ENCODE measurements around the gene FBXO39. TPM values are rescaled to one million over a fixed set of nuclear protein-coding genes. Genes with fewer than 3 reads are reported as not detected.

The FBXO39 gene
- total and polyA plus RNA-seq, 9 of the 15 experiments (the other 6 are each of a cell fraction or from before 2014, with no cell fraction given): not detected

- H3K27ac ChIP-seq (ENCODE audit: extremely low read depth, low read depth, low read length): no peak overlapping the region
- ATAC-seq: peak; percentile 47; the same call in 2 of the 3 replicates
Measured at GRCh38 chr17:6753006-6753445, 23.0 kb upstream of the FBXO39 start.

More at GRCh38 chr17:6753006-6753445, 23.0 kb upstream of the FBXO39 start:
- TF ChIP-seq NFIC (IDR thresholded peaks at IDR 0.05): peak; percentile 79
- no peak for TF ChIP-seq RUNX1 (IDR thresholded peaks at IDR 0.05; ENCODE audit: low read depth)
- TF ChIP-seq ATF1 (CRISPR knock-in tag; IDR thresholded peaks at IDR 0.05): no peak
- peak; percentile 23; the same call in 1 of the 2 replicates for TF ChIP-seq ATF1 (tag; IDR thresholded peaks at IDR 0.05)
- 0 out of 2 replicates have a peak, but pooled peaks have one; percentile 54 for TF ChIP-seq ZNF740 (CRISPR knock-in tag; IDR thresholded peaks at IDR 0.05)
- TF ChIP-seq ZNF740 (tag; IDR thresholded peaks at IDR 0.05): no peak
- no peak for TF ChIP-seq RBM15 (IDR thresholded peaks at IDR 0.05; ENCODE audit: insufficient read depth, low read length)
- TF ChIP-seq CREM (IDR thresholded peaks at IDR 0.05; ENCODE audit: low read depth): 0 out of 2 replicates have a peak, but pooled peaks have one; percentile 48
- 0 out of 4 replicates have a peak, but pooled peaks of 1 of the 2 experiments have one; percentile 15 for TF ChIP-seq ZNF639 (CRISPR knock-in tag; conservative IDR thresholded peaks at IDR 0.05 in 1 of 2, IDR thresholded peaks at IDR 0.05 in 1 of 2)
- TF ChIP-seq ATF3 (IDR thresholded peaks at IDR 0.05): 0 out of 2 replicates have a peak, but pooled peaks have one; percentile 37
- no peak for TF ChIP-seq ATF3 (CRISPR knock-in tag; conservative IDR thresholded peaks at IDR 0.05)
- no peak for TF ChIP-seq ZNF124 (CRISPR knock-in tag; IDR thresholded peaks at IDR 0.05)
- TF ChIP-seq ZNF224 (CRISPR knock-in tag; IDR thresholded peaks at IDR 0.05): no peak
- TF ChIP-seq FOXA1 (IDR thresholded peaks at IDR 0.05; ENCODE audit: borderline replicate concordance): no peak
- no peak for TF ChIP-seq NR2C1 (IDR thresholded peaks at IDR 0.05)
- TF ChIP-seq NR2C1 (tag; IDR thresholded peaks at IDR 0.05): no peak
- peak; percentile 64 for TF ChIP-seq VEZF1 (CRISPR knock-in tag; IDR thresholded peaks at IDR 0.05)
- TF ChIP-seq ZNF384 (IDR thresholded peaks at IDR 0.05; ENCODE audit: low read depth, low read length): peak; percentile 46; the same call in 1 of the 2 replicates
- no peak for TF ChIP-seq SLC30A9 (CRISPR knock-in tag; IDR thresholded peaks at IDR 0.05)
- Histone ChIP-seq H3K4me1 (replicated peaks in 1 of 2; ENCODE audit: control insufficient read depth in 2 of 2, insufficient read depth in 2 of 2, low read length in 2 of 2) (peaks cover 3% of the 10 kb centered on the region in 2 experiments; a peak in 3 of 5 replicates), H3K27me3 (ENCODE audit: control insufficient read depth in 2 of 2, insufficient read depth in 2 of 2, low read length in 2 of 2) (no peaks in the 10 kb centered on the region; a peak in 1 of 5 replicates), H3K9ac (ENCODE audit: insufficient read depth in 1 of 2, low read depth in 2 of 2, low read length in 2 of 2) (no peak overlapping the region), H3K4me2 (ENCODE audit: insufficient read depth, low read length) (no peak overlapping the region), H3K79me2 (ENCODE audit: control insufficient read depth, insufficient read depth, low read length) (no peaks in the 10 kb centered on the region), H3K9me3 (replicated peaks; ENCODE audit: control insufficient read depth, insufficient read depth, low read depth, low read length) (no peaks in the 10 kb centered on the region), H3K9me1 (ENCODE audit: control insufficient read depth, insufficient read depth, low read length) (no peaks in the 10 kb centered on the region), H3K4me3 (no peak overlapping the region), H3K36me3 (ENCODE audit: control insufficient read depth, insufficient read depth, low read length) (no peaks in the 10 kb centered on the region), H2AFZ (ENCODE audit: low read depth, low read length) (peak overlapping the region; percentile 67), H4K20me1 (replicated peaks; ENCODE audit: control insufficient read depth, insufficient read depth, low read length) (no peaks in the 10 kb centered on the region)
- ChIA-PET CTCF (ENCODE audit: low intra/inter-chr PET ratio) (no interaction called here), POLR2A (no interaction called here)
- 8% methylated on average over 5 of the region's 9 CpGs for WGBS (ENCODE audit: insufficient coverage, low coverage, missing lambda C conversion rate)
- in situ Hi-C loops (cut with MboI) (no loop called here), intact Hi-C loops (cut with micrococcal nuclease) (no loop called here)
- FAIRE-seq: no peak
- BruUV-seq (replicated peaks): no TSS peak
- DNase-seq (ENCODE audit: extremely low read depth in 1 of 4, low spot score in 3 of 4): no peak
